ENCODE measurements around the gene SREK1.
"Not testable (repeated sequence)": the region's sequence is repeated elsewhere in the genome, so short reads cannot be mapped to it uniquely, and the experiment has no call there.

The SREK1 gene

DNA sequence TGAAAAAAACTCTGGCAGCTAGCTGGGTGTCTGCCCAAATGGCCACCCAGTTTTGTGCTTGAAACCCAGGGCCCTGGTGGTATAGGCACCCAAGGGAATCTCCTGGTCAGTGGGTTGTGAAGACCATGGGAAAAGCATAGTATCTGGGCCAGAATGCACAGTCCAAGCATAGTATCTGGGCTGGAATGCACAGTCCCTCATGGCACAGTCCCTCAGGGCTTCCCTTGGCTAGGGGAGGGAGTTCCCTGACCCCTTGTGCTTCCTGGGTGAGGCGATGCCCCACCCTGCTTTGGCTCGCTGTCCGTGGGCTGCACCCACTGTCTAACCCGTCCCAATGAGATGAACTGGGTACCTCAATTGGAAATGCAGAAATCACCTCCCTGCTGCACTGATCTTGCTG lies 78.8 kb downstream of the SREK1 start:
- not testable (repeated sequence) for DNase-seq

DNA sequence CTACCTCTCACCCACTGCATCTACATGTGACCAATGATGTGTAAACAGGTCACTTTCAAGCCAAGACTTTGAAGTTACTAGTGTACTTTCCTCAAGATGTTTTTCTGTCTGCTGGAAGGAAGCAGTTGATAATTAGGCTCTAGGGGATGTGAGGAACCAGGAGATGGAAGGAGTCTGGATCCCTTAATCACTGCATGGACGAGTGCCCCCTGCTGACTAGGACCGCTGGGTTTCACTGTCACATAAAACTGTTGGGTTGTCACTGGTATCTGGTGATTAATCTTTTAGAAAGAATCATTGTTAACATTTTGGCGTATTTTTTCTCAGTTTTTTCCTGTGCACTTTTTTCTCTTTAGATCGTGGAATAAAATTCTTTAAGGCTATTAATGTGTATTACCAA lies 79.5 kb downstream of the SREK1 start:
- no peak for DNase-seq

GRCh38 chr5:66224274-66224673 lies 80.2 kb downstream of the SREK1 start:
- DNase-seq, result no peak

- DNase-seq, result no peak
Measured at GRCh38 chr5:66224773-66225553, 80.9 kb downstream of the SREK1 start.

DNA sequence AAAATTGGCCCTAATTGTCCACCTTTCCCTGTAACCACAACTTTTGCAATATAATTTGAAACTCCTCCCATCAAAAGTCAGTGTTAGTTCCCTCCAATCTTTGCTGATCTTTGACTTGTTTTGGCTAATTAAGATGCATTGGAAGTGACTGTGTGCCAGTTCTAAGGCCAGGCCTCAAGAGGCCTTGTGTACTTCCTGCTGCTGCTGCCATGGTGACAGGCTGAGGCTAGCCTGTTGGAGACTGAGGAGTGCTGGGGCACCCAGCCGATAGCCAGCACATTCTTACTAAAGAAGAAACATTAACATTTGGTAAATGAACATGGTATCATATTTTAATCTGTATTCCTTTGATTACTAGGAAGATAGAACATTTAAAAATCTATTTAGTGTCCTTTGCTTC lies 86.5 kb downstream of the SREK1 start:
- DNase-seq, result no peak

- DNase-seq, result no peak
Measured at GRCh38 chr5:66231508-66231907, 87.4 kb downstream of the SREK1 start.

- no peak for DNase-seq
Measured at GRCh38 chr5:66232275-66232674, 88.2 kb downstream of the SREK1 start.

- DNase-seq, result no peak
Measured at GRCh38 chr5:66232706-66233445, 88.8 kb downstream of the SREK1 start.
